H1 (cell line): ENCODE data around the gene XPNPEP3. TPM values are rescaled to one million over a fixed set of nuclear protein-coding genes. Genes with fewer than 3 reads are reported as not detected.

Experiments used
- CHD7 ChIP-seq: fragments of 300-600 bp; sonication (generic); IDR thresholded peaks from 2 replicates; pipeline ENCODE4 v1.7.1; 2012; ENCODE audit warnings: low read length, moderate library complexity, mild to moderate bottlenecking, inconsistent platforms; ENCODE audit not compliant: insufficient replicate concordance
- polyA plus RNA-seq, 7 experiments: library from polyadenylated mRNA; depleted of rRNA in 3 of 7; stranded (reverse) in 5 of 7; unstranded in 2 of 7; fragments of >200 nt in 5 of 7; fragments of 200-250 nt in 2 of 7; gene quantifications; 1 replicate in 5 of 7; 2 replicates in 1 of 7; 4 replicates in 1 of 7; pipeline versions ENCODE4 v1.2.1 to v1.2.3, GENCODE V29; 2011 to 2013; ENCODE audit warnings: missing spikeins in 2 of 7, mixed read lengths in 2 of 7
- total RNA-seq: library from RNA; stranded (reverse); fragmentation: NEBNext Ultra II Directional; extraction: Animal tissue kit (Norgen Biotek cat#: 25700); gene quantifications from 2 replicates; pipeline ENCODE4 v1.2.1, GENCODE V29; 2021

The XPNPEP3 gene
- total and polyA plus RNA-seq, 2 of the 8 experiments (the other 6 are each of a cell fraction or from before 2014, with no cell fraction given): 25.8 to 29.2 TPM

GRCh38 chr22:40939202-40939601, 82.3 kb downstream of the XPNPEP3 start (continued):
- TF ChIP-seq CHD7: no peak
- TF ChIP-seq, all 59 proteins: peak for 0
